Stimulated activated CD8-positive, alpha-beta memory T cell treated with anti-CD3 and anti-CD28 coated beads, Interleukin-4, amount 100 ng/mL, for 1 hour (primary cell): ENCODE data around the gene GALNT18.

Experiments
- DNase-seq, 2 donors: peaks; one replicate each; pipeline ENCODE4 v3.0.0-alpha.2; 2020; ENCODE audit warnings: low read depth in 2 of 2, low spot score in 1 of 2

GALNT18 gene

DNA sequence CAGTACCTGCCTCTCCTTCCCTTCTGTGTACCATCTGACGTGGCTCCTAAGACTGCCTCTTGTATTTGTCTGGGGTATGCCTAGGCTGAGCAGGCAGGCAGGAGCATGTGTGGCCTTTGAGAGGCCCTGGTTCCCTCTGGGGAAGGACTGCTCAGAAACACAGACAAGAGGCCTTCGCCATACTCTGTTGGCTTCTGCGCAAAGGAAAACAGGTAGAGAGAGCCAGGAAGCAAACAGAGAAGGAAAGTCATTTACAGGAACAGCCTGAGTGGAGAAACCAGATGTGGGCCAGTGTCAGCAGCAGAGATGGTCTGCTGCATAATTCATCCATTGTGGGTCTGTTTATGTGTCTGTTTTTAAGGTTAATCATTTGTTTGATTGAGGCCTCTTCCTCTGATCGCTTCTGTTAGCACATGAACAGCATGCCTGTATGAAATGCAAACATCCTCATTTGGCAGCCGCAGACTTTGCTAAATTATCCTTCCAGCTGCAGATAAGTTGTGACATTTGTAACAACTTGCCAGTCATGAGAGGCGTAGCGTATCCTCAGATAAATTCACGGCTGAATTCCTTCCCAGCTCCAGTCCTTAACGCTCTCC lies 119.4 kb downstream of the GALNT18 start:
- DNase-seq = no peak

DNA sequence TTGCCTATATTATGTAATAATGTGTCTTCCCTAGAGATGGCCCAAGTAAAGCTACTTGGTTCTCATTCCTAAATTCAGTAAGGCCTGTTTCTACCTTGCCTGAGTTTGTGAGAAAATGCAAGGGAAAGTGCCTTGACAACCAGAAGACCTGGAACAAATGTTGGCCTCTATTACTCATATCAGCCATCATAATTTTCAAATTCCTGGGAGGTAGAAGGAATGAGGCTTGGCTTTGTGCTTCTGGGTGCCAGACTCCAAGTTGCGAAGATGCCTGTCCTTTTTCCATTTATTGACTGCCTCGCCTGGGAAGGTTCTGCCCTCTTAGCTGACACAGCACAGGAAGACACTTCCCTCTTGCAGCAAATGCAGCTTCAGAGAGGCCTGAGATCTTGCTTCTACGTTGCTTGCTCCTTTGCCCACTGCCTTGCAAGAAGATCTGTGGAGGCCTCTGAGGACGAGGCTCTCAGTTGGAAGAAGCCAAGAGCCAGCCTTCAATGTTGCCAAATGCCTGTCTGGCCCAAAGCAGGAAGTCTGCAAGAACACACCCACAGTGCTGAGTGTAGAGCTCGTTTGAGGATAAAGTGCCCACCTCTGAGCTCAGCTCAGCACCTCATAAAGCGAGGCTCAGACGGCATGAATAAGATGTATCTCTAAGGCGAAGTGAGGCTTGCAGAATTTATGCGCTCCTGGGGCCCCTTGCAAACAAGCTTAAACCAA lies 120.1 kb downstream of the GALNT18 start:
- DNase-seq = no peak

DNA sequence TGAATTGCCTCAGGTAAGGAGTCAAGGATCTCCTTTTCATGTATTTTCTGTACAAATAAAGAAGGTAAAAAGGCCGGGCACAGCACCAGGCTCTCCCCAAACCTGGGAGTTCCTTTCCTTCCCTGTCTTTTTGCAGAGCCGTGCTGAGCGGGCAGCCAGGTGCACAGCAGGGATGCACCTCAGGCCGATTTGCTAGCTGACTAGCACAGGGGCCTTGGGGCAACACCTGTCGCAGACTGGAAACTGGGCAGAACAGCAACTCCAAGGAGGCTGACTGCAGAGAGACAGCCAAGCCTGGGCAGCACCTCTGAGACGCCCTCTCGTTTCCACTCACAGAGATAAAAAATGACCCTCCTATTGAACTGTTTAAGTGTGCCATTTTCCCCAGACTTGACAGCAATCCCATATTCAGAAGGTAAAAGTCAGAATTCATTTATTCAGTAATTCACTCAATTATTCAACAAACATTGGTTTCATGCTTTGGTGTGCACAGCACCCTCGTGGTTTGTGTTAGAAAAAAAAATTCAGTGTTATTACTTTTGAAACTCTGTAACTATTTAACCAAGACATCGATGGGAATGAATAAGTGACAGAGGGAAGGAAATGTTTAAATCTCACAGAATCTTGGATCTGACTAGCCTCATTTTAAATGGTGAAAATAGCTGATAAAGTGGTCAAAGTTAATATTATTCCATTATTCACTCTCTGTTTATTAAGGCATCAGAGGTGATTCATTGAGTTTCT lies 120.9 kb downstream of the GALNT18 start:
- DNase-seq = no peak

GRCh38 chr11:11499300-11499699 lies 122.5 kb downstream of the GALNT18 start:
- DNase-seq = no peak

- DNase-seq = no peak
Measured at GRCh38 chr11:11498195-11498594, 123.6 kb downstream of the GALNT18 start.

GRCh38 chr11:11496879-11497278 lies 124.9 kb downstream of the GALNT18 start:
- no peak for DNase-seq

- no peak for DNase-seq
Measured at GRCh38 chr11:11494348-11494747, 127.5 kb downstream of the GALNT18 start.

DNA sequence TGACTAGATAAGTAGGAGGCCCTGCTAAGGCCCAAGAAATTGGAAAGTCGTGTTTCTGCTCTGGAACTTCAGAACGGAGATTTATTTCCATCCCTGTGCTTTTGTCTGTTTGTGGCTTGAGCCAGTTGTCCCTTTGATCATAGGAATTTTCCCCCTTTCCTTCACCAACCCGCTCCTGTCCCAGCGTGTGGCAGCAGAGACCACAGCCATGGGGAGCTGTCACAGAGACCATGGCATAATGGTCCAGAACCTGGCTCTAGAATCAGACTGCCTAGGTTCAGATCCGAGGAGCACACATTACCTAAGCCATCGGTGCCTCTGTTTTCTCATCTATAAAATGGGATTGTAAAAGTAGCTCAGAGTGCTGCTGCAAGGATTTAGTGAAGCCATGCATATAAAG lies 128.1 kb downstream of the GALNT18 start:
- no peak for DNase-seq

GRCh38 chr11:11491589-11491988 lies 130.2 kb downstream of the GALNT18 start:
- no peak for DNase-seq

GRCh38 chr11:11491014-11491413 lies 130.8 kb downstream of the GALNT18 start:
- DNase-seq = no peak

GRCh38 chr11:11486423-11486822 lies 135.4 kb downstream of the GALNT18 start:
- no peak for DNase-seq

GRCh38 chr11:11486002-11486401 lies 135.8 kb downstream of the GALNT18 start:
- no peak for DNase-seq

- no peak for DNase-seq
Measured at GRCh38 chr11:11483627-11484026, 138.2 kb downstream of the GALNT18 start.

DNA sequence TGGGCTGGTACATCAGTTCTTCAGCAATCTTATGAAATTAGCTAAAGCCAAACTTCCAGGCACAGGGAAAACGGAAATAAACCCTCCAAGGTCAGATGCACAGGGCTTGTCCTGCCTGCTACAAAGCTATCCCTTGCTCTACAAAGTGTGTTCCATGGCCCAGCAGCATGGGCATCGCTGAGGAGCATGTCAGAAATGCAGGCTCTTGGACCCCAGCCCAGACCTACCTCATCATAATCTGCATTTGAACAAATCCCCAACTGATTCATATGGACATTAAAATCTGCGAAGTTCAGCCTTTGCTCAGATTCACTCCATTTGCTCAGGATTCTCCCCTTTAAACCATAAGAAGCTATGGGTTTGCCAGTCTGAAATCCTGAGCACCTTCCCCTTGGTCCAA lies 139.1 kb downstream of the GALNT18 start:
- no peak for DNase-seq

GRCh38 chr11:11481371-11481770 lies 140.4 kb downstream of the GALNT18 start:
- DNase-seq = no peak

GRCh38 chr11:11480971-11481370 lies 140.8 kb downstream of the GALNT18 start:
- DNase-seq = no peak

DNA sequence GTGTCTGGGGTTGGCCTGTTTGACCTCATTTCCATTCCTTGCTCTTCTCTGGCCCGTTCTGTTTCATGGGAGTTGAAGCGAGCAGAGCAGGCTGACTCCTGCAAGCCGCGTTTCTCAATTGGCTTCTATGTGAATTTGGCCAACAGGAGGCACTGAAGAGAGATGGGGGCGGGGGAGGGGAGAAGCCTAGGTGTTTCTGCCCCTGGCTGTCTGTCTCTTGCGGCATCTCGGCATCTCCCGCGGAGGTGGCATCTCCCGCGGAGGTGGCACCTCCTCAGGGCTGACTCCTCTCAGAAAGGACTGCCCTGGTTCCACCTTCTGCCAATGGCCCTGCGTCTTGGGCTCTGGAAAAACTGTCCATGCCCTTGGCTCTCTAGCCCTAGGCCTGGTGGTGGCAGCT lies 143.1 kb downstream of the GALNT18 start:
- DNase-seq = no peak

DNA sequence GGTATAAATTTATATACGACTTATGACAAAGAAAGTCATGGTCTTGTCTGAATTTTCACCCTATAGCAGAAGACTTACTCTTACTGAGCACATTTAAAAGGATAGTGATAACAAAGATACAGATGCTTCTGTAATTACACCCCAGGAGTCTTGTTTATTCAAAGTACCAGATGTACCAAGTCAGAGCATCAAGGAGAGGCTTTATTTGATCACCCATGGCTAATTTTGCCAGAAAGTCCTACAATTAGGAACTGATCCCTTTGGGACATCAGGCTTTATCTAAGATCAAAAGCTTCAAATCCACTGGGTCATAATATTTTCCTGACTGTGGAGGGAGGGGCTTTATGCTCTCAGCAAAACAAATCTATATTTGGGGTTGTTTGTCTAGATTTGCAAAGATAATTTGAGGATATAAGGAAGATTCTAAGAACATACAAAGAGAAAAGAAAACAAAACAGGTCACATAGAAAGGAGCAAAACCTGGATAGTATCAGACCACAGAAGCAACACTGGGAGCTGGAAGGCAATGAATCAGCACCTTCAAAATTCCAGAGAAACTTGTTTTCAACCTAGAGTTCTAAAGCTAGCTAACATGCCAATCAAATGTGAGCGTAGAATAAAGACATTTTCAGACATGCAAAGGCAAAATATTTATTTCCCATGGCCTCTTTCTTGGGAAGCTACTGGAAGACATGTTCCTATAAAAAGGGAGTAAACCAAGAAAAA lies 143.9 kb downstream of the GALNT18 start:
- no peak for DNase-seq

GRCh38 chr11:11476971-11477645 lies 144.7 kb downstream of the GALNT18 start:
- no peak for DNase-seq

GRCh38 chr11:11476499-11476898 lies 145.3 kb downstream of the GALNT18 start:
- DNase-seq = no peak

- no peak for DNase-seq
Measured at GRCh38 chr11:11472106-11472505, 149.7 kb downstream of the GALNT18 start.
